ENCODE results near the gene GID8. TPM values are rescaled to one million over a fixed set of nuclear protein-coding genes. Genes with fewer than 3 reads are reported as not detected.

Gene GID8
- total RNA-seq, 1 experiment from 2014 or later, result 35.6 TPM

DNA sequence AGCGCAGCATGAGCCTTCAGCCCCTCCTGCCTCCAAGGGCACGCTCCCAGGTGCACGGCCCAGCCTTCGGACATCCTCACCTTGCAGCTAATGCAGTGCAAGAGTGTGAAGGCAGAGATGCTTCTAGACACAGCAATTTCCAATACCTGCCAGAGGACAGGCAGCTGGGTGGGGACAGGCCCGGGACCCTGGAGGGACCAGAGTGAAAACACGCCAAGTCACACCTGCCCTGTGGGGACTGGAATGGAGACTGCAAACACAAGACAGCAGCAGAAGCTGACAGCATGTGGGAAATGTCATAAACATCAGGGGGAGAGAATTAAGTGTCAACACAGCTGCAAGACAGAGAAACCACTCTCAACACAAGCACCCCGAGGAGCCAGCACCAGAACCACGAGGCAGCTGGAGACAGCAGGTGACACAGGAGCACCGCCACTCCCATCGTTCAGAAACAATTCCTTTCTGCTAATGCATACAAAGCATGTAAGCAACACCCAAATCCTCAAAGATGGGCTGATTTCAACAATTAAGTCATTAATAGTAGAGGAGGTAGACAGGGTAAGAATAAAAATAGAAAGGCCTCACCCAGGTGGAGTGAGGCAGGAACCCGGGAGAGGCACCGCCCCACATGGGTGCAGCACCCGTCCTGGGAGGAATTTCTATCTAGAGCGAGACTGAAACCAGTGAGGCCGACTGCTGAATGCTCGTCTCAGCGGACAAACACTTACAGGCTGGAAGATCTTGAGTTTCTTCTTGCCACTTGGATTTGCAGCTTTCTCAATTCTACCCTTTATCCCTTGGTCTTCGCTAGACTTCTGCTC lies 28.8 kb upstream of the GID8 start:
- Histone ChIP-seq H2AFZ (ENCODE audit: low read depth, low read length, poor library complexity, severe bottlenecking) (no peak overlapping the region), H3K27ac (ENCODE audit: low read depth, low read length) (no peak overlapping the region), H4K20me1 (ENCODE audit: insufficient read depth) (peaks cover 25% of the 10 kb centered on the region; the same call in 1 of the 2 replicates), H3K79me2 (ENCODE audit: insufficient read depth, low read length) (peaks cover 88% of the 10 kb centered on the region), H3K4me3 (replicated peaks in 1 of 2; ENCODE audit: low read depth in 1 of 2, low read length in 2 of 2) (no peak overlapping the region), H3K4me1 (ENCODE audit: control insufficient read depth in 1 of 2, insufficient read depth in 2 of 2, low read length in 2 of 2) (no peaks in the 10 kb centered on the region), H3K27me3 (ENCODE audit: insufficient read depth, low read length) (no peaks in the 10 kb centered on the region), H3K4me2 (ENCODE audit: low read length) (no peak overlapping the region), H3K9me3 (ENCODE audit: control insufficient read depth in 1 of 2, insufficient read depth in 1 of 2, low read depth in 1 of 2, low read length in 2 of 2) (no peaks in the 10 kb centered on the region), H3K9ac (ENCODE audit: low read length) (no peak overlapping the region), H3K36me3 (ENCODE audit: control insufficient read depth in 1 of 2, insufficient read depth in 2 of 2, low read length in 2 of 2) (peaks cover 67 to 78% of the 10 kb centered on the region in 2 experiments), H3K9me2 (ENCODE audit: insufficient read depth) (no peaks in the 10 kb centered on the region)
- ChIA-PET POLR2A (no interaction called here), CTCF (interaction anchor here (1.1 kb wide), 1 partner anchor 28 kb away, joined by 3 read pairs; the partner anchor contains the start of gene GID8), RAD21 (ENCODE audit: low non-redundant PET in 1 of 2, low total read pairs in 2 of 2, uncharacterized antibody in 2 of 2, unreplicated experiment in 2 of 2) (no interaction called here)
- intact Hi-C loops (cut with micrococcal nuclease), result no loop called here
- BruUV-seq (replicated peaks), result no TSS peak
- no peak for TF ChIP-seq SP1 (IDR thresholded peaks at IDR 0.05; ENCODE audit: low read depth)
- no peak for TF ChIP-seq TCF7L2 (IDR thresholded peaks at IDR 0.05; ENCODE audit: borderline replicate concordance, extremely low read depth, insufficient read depth, insufficient read length)
- TF ChIP-seq EZH2 (IDR thresholded peaks at IDR 0.05), result no peak
- DNase-seq (ENCODE audit: low read depth, low spot score) (no peak), ATAC-seq (no peak)

DNA sequence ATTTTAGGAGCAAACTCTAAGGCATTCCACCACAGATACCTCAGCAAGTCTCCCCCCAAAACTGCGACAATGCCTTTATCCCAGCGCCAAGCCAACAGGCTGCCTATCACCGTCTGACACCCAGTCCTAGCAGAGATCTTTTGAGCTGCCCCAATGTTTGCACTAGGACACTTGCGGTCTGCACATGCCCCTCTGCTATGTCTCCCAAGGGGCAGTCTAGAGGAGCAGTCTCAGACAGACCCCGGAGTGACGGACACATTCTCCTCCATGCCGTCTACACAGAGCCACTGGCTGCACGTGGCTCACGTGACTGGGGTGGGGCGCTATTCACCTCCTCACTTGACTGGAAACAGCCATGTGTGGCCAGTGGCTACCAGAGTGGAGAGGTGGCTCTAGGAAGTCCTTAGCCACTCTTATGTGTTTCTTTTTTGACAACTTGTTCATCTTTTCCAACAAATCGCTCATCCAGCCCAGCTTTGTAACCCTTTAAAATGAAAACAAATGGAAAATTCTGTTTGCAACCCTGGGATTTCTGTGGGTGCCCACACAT lies 27.7 kb upstream of the GID8 start:
- peaks cover 33% of the 10 kb centered on the region; the same call in 1 of the 2 replicates for H4K20me1 ChIP-seq (ENCODE audit: insufficient read depth)
- H3K9ac ChIP-seq (ENCODE audit: low read length), result no peak overlapping the region
- no peak overlapping the region for H3K4me3 ChIP-seq (replicated peaks in 1 of 2; ENCODE audit: low read depth in 1 of 2, low read length in 2 of 2)
- CTCF ChIA-PET, result no interaction called here
- no peak overlapping the region for H3K27ac ChIP-seq (ENCODE audit: low read depth, low read length)
- no peak overlapping the region for H3K4me2 ChIP-seq (ENCODE audit: low read length)
- peaks cover 59 to 70% of the 10 kb centered on the region in 2 experiments for H3K36me3 ChIP-seq (ENCODE audit: control insufficient read depth in 1 of 2, insufficient read depth in 2 of 2, low read length in 2 of 2)
- intact Hi-C loops (cut with micrococcal nuclease), result no loop called here
- ATAC-seq (no peak), DNase-seq (ENCODE audit: low read depth, low spot score) (no peak)
- BruUV-seq (replicated peaks), result no TSS peak
- POLR2A ChIA-PET, result no interaction called here
- RAD21 ChIA-PET (ENCODE audit: low non-redundant PET in 1 of 2, low total read pairs in 2 of 2, uncharacterized antibody in 2 of 2, unreplicated experiment in 2 of 2), result no interaction called here
- no peaks in the 10 kb centered on the region for H3K9me3 ChIP-seq (ENCODE audit: control insufficient read depth in 1 of 2, insufficient read depth in 1 of 2, low read depth in 1 of 2, low read length in 2 of 2)
- H3K9me2 ChIP-seq (ENCODE audit: insufficient read depth), result no peaks in the 10 kb centered on the region
- no peak overlapping the region for H2AFZ ChIP-seq (ENCODE audit: low read depth, low read length, poor library complexity, severe bottlenecking)
- H3K79me2 ChIP-seq (ENCODE audit: insufficient read depth, low read length), result peaks cover 95% of the 10 kb centered on the region
- H3K4me1 ChIP-seq (ENCODE audit: control insufficient read depth in 1 of 2, insufficient read depth in 2 of 2, low read length in 2 of 2), result peaks cover 5% of the 10 kb centered on the region in 2 experiments; a peak in 2 of 4 replicates
- no peaks in the 10 kb centered on the region for H3K27me3 ChIP-seq (ENCODE audit: insufficient read depth, low read length)
- TF ChIP-seq TCF7L2 (IDR thresholded peaks at IDR 0.05; ENCODE audit: borderline replicate concordance, extremely low read depth, insufficient read depth, insufficient read length) (no peak), EZH2 (IDR thresholded peaks at IDR 0.05) (no peak)
- TF ChIP-seq, protein P1, sequence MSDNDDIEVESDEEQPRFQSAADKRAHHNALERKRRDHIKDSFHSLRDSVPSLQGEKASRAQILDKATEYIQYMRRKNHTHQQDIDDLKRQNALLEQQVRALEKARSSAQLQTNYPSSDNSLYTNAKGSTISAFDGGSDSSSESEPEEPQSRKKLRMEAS (IDR thresholded peaks at IDR 0.05), result no peak
